HCT116 (cell line): Measurements from ENCODE around the gene SLC2A9. TPM values are rescaled to one million over a fixed set of nuclear protein-coding genes. Genes with fewer than 3 reads are reported as not detected.
A peak's percentile ranks its signal among the peaks of the same experiment; 100 is the strongest.

Experiments
- ATAC-seq: fragments of 200-7000 bp; cut with Tn5 transposase; 2 replicates; pipeline ENCODE4 v1.9.1; 2020; ENCODE audit warnings: mild to moderate bottlenecking, moderate library complexity
- BruUV-seq: library from RNA; stranded (reverse); fragments of 400-500 nt; replicated peaks from 2 replicates; lab custom pipeline; 2021; lab: Mats Ljungman, UMichigan
- CTCF ChIA-PET: fragments of 300-600 bp; sonication (Branson Sonifier 250); formaldehyde crosslinking; loops from one replicate; lab custom pipeline; 2021; ENCODE audit warnings: antibody characterized with exemption; lab: Charles Lee
- POLR2A ChIA-PET: fragments of 300-600, 350-600 bp; sonication (Branson Sonifier 250); formaldehyde crosslinking; loops from one replicate; lab custom pipeline; 2021; ENCODE audit warnings: antibody characterized with exemption; lab: Charles Lee
- RAD21 ChIA-PET, 2 experiments: fragments of 300-600 bp; sonication (Branson Sonifier 250); formaldehyde crosslinking; loops; one replicate each; lab custom pipeline; 2023; ENCODE audit warnings: low total read pairs in 2 of 2; ENCODE audit not compliant: uncharacterized antibody in 2 of 2, unreplicated experiment in 2 of 2, low non-redundant PET in 1 of 2; lab: Charles Lee
- DNase-seq: peaks from one replicate; pipeline ENCODE4 v3.0.0-alpha.2; 2010; ENCODE audit warnings: low read depth, low spot score
- H2AFZ ChIP-seq: fragments of 200-600 bp; shearing (Covaris generic), sonication (generic); 2 replicates; pipeline ENCODE4 v1.6.1; 2017; ENCODE audit warnings: low read depth, mixed run types, mixed read lengths, antibody characterized with exemption, low read length; ENCODE audit not compliant: poor library complexity, severe bottlenecking
- H3K27ac ChIP-seq: 2 replicates; pipeline ENCODE4 v1.5.1; 2012; ENCODE audit warnings: low read depth, low read length
- H3K27me3 ChIP-seq: fragments of 200-600 bp; sonication (generic); 2 replicates; pipeline ENCODE4 v1.6.1; 2016; ENCODE audit warnings: mixed run types, low read length, mixed read lengths; ENCODE audit not compliant: insufficient read depth
- H3K36me3 ChIP-seq, 2 experiments: fragments of 200-500 bp in 1 of 2; fragments of 200-600 bp in 1 of 2; sonication (Bioruptor generic) in 1 of 2; sonication (generic) in 1 of 2; 2 replicates each; pipeline versions ENCODE4 v1.5.1 to v1.6.1; 2014 to 2016; ENCODE audit warnings: low read length in 2 of 2, inconsistent platforms in 1 of 2, mixed read lengths in 1 of 2, mixed run types in 1 of 2; ENCODE audit not compliant: insufficient read depth in 2 of 2, control insufficient read depth in 1 of 2
- H3K4me1 ChIP-seq, 2 experiments: fragments of 200-600 bp in 1 of 2; sonication (generic) in 1 of 2; 2 replicates each; pipeline versions ENCODE4 v1.5.1 to v1.6.1; 2012 to 2017; ENCODE audit warnings: low read length in 2 of 2, inconsistent platforms in 1 of 2, mild to moderate bottlenecking in 1 of 2, mixed read lengths in 1 of 2, mixed run types in 1 of 2, moderate library complexity in 1 of 2; ENCODE audit not compliant: insufficient read depth in 2 of 2, control insufficient read depth in 1 of 2
- H3K4me2 ChIP-seq: fragments of 200-600 bp; sonication (generic); 2 replicates; pipeline ENCODE4 v1.6.1; 2017; ENCODE audit warnings: mixed run types, low read length, mixed read lengths
- H3K4me3 ChIP-seq, 2 experiments: fragments of 200-600 bp in 1 of 2; sonication (generic) in 1 of 2; replicated peaks in 1 of 2; 2 replicates each; pipeline ENCODE4 v1.5.1; 2011 to 2016; ENCODE audit warnings: low read length in 2 of 2, control low read depth in 1 of 2, low read depth in 1 of 2, mild to moderate bottlenecking in 1 of 2, mixed read lengths in 1 of 2, mixed run types in 1 of 2
- H3K79me2 ChIP-seq: fragments of 200-600 bp; sonication (generic); 2 replicates; pipeline ENCODE4 v1.6.1; 2017; ENCODE audit warnings: mild to moderate bottlenecking, mixed run types, low read length, moderate library complexity, mixed read lengths; ENCODE audit not compliant: insufficient read depth
- H3K9ac ChIP-seq: fragments of 200-600 bp; sonication (generic); 2 replicates; pipeline ENCODE4 v1.6.1; 2016; ENCODE audit warnings: low read length, mixed read lengths
- H3K9me2 ChIP-seq: fragments of 200-600 bp; sonication (generic), shearing (Covaris generic); 2 replicates; pipeline ENCODE4 v1.6.1; 2017; ENCODE audit warnings: mixed run types, mild to moderate bottlenecking, moderate library complexity; ENCODE audit not compliant: insufficient read depth
- H3K9me3 ChIP-seq, 2 experiments: fragments of 200-500 bp in 1 of 2; fragments of 200-600 bp in 1 of 2; sonication (Bioruptor generic) in 1 of 2; sonication (generic) in 1 of 2; 2 replicates each; pipeline ENCODE4 v1.6.1; 2014 to 2017; ENCODE audit warnings: low read length in 2 of 2, mixed read lengths in 2 of 2, inconsistent platforms in 1 of 2, low read depth in 1 of 2, mild to moderate bottlenecking in 1 of 2, mixed run types in 1 of 2, moderate library complexity in 1 of 2; ENCODE audit not compliant: control insufficient read depth in 1 of 2, insufficient read depth in 1 of 2
- H4K20me1 ChIP-seq: fragments of 200-600 bp; sonication (generic), shearing (Covaris generic); 2 replicates; pipeline ENCODE4 v1.6.1; 2017; ENCODE audit warnings: mixed run types, mild to moderate bottlenecking, moderate library complexity; ENCODE audit not compliant: insufficient read depth
- CBX3 ChIP-seq: IDR thresholded peaks from 2 replicates; pipeline ENCODE4 v1.6.1; 2012; ENCODE audit warnings: low read depth
- CEBPB ChIP-seq: IDR thresholded peaks from 2 replicates; pipeline ENCODE4 v1.6.1; 2012; ENCODE audit warnings: low read depth
- ELF1 ChIP-seq: IDR thresholded peaks from 2 replicates; pipeline ENCODE4 v1.6.1; 2012; ENCODE audit warnings: low read depth, borderline replicate concordance
- EZH2 ChIP-seq: fragments of 200-600 bp; sonication (generic); IDR thresholded peaks from 2 replicates; pipeline ENCODE4 v1.6.1; 2017; ENCODE audit warnings: antibody characterized with exemption, mixed run types
- EZH2phosphoT487 ChIP-seq: fragments of 200-600 bp; IDR thresholded peaks from 2 replicates; pipeline ENCODE4 v1.6.1; 2018; ENCODE audit warnings: antibody characterized with exemption, borderline replicate concordance
- FOSL1 ChIP-seq: IDR thresholded peaks from 2 replicates; pipeline ENCODE4 v1.6.1; 2012; ENCODE audit warnings: low read depth
- POLR2A ChIP-seq: IDR thresholded peaks from 2 replicates; pipeline ENCODE4 v1.7.0; 2011; ENCODE audit warnings: borderline replicate concordance; ENCODE audit not compliant: insufficient read depth, insufficient read length; ENCODE audit errors: extremely low read depth
- POLR2AphosphoS5 ChIP-seq: IDR thresholded peaks from 2 replicates; pipeline ENCODE4 v1.6.1; 2011; ENCODE audit warnings: mild to moderate bottlenecking, low read depth, low read length, moderate library complexity
- RAD21 ChIP-seq: IDR thresholded peaks from 2 replicates; pipeline ENCODE4 v1.6.1; 2012; ENCODE audit warnings: low read depth, mild to moderate bottlenecking
- SIN3A ChIP-seq: IDR thresholded peaks from 2 replicates; pipeline ENCODE4 v1.6.1; 2012; ENCODE audit warnings: low read depth
- SP1 ChIP-seq: IDR thresholded peaks from 2 replicates; pipeline ENCODE4 v1.6.1; 2012; ENCODE audit warnings: low read depth
- SRF ChIP-seq: IDR thresholded peaks from 2 replicates; pipeline ENCODE4 v1.6.1; 2012; ENCODE audit warnings: low read depth
- TCF7L2 ChIP-seq: IDR thresholded peaks from 2 replicates; pipeline ENCODE4 v1.7.0; 2011; ENCODE audit warnings: borderline replicate concordance, inconsistent platforms; ENCODE audit not compliant: insufficient read depth, insufficient read length; ENCODE audit errors: extremely low read depth
- YY1 ChIP-seq: IDR thresholded peaks from 2 replicates; pipeline ENCODE4 v1.6.1; 2011; ENCODE audit warnings: low read length, low read depth, moderate library complexity, mild to moderate bottlenecking; ENCODE audit not compliant: insufficient replicate concordance; ENCODE audit errors: extremely low read depth
- ZFX ChIP-seq: fragments of 450-650 bp; IDR thresholded peaks from 2 replicates; pipeline ENCODE4 v1.6.1; 2017
- ZNF274 ChIP-seq: fragments of 200-500 bp; sonication (Bioruptor generic); IDR thresholded peaks from 2 replicates; pipeline ENCODE4 v1.6.1; 2014; ENCODE audit warnings: mild to moderate bottlenecking, low read depth, low read length, inconsistent platforms
- intact Hi-C: fragments of 100-400 bp; cut with micrococcal nuclease; formaldehyde crosslinking; loops from 2 replicates; pipeline ENCODE4 v1.10.0; 2022
- total RNA-seq: library from RNA; stranded (reverse); gene quantifications from one replicate; pipeline ENCODE4 v1.2.1, GENCODE V29; 2021; ENCODE audit not compliant: unreplicated experiment
- TF ChIP-seq, protein P1 (sequence below): IDR thresholded peaks from 2 replicates; pipeline ENCODE4 v1.6.1; 2012
- TF ChIP-seq, protein P2 (sequence below): IDR thresholded peaks from 2 replicates; pipeline ENCODE4 v1.6.1; 2012
- TF ChIP-seq, protein P3 (sequence below): IDR thresholded peaks from 2 replicates; pipeline ENCODE4 v1.6.1; 2012; ENCODE audit warnings: low read depth
- TF ChIP-seq, protein P4 (sequence below), 3 experiments: fragments of 200-600 bp in 1 of 3; sonication (generic) in 1 of 3; IDR thresholded peaks in 2 of 3; conservative IDR thresholded peaks in 1 of 3; 2 replicates each; pipeline ENCODE4 v1.5.1; 2012 to 2017; ENCODE audit warnings: low read depth in 2 of 3, low read length in 2 of 3, antibody characterized with exemption in 1 of 3, borderline replicate concordance in 1 of 3, control low read depth in 1 of 3, mild to moderate bottlenecking in 1 of 3, mixed read lengths in 1 of 3, mixed run types in 1 of 3, moderate library complexity in 1 of 3; ENCODE audit not compliant: insufficient read depth in 1 of 3
- TF ChIP-seq, protein P5 (sequence below): IDR thresholded peaks from 2 replicates; pipeline ENCODE4 v1.6.1; 2011; ENCODE audit warnings: mild to moderate bottlenecking, low read length, moderate library complexity; ENCODE audit not compliant: insufficient replicate concordance; ENCODE audit errors: extremely low read depth

SLC2A9 gene
- total RNA-seq, 1 experiment from 2014 or later, result 2.2 TPM

DNA sequence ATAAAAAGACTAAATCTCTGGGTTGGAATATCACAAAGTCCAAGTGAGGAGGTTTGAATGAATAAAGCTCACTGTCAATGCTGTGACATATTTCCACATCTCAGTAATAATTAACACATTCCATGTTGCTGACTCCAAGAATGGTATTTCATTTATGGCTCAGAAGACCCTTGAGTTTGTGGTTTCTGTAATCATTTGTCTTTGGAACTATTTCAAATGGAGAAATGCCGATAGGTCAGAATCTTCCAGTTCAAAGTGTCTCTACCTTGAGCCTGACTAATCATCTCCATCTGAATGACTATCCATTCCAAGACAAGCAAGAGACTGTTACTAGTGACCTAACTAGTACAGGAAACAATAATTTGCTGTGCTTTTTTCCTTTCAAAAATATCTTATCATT, 24.2 kb upstream of the SLC2A9 start:
- Histone ChIP-seq H3K9me2 (no peaks in the 10 kb centered on the region), H3K36me3 (no peaks in the 10 kb centered on the region), H3K4me2 (peak overlapping the region; percentile 65), H3K4me3 (peak overlapping the region; percentile 4 to 43; a peak in 3 of 4 replicates), H4K20me1 (no peaks in the 10 kb centered on the region), H3K27me3 (no peaks in the 10 kb centered on the region), H3K9me3 (peaks cover 6 to 12% of the 10 kb centered on the region in 2 experiments; a peak in 3 of 4 replicates), H2AFZ (peak overlapping the region; percentile 13), H3K79me2 (no peaks in the 10 kb centered on the region), H3K4me1 (peaks cover 25 to 42% of the 10 kb centered on the region in 2 experiments), H3K27ac (peak overlapping the region; percentile 62; the same call in 1 of the 2 replicates), H3K9ac (peak overlapping the region; percentile 44)
- ATAC-seq (peak; percentile 85), DNase-seq (peak; percentile 80)
- ChIA-PET RAD21 (no interaction called here), POLR2A (interaction anchor here (0.7 to 1.3 kb wide), 2 partner anchors 71 to 112 kb away, joined by 3 read pairs; partner anchors contain the start of gene WDR1), CTCF (no interaction called here)
- intact Hi-C loops, result no loop called here
- BruUV-seq, result no TSS peak
- TF ChIP-seq FOSL1 (peak; percentile 70), POLR2A (no peak), SRF (no peak), SIN3A (peak; percentile 74), POLR2AphosphoS5 (peak; percentile 35; the same call in 1 of the 2 replicates), EZH2phosphoT487 (no peak), RAD21 (no peak), CEBPB (peak; percentile 84), ELF1 (no peak), ZNF274 (no peak), EZH2 (no peak), TCF7L2 (no peak), SP1 (peak; percentile 76), YY1 (no peak), CBX3 (peak; percentile 61), ZFX (no peak)
- TF ChIP-seq, protein P1, sequence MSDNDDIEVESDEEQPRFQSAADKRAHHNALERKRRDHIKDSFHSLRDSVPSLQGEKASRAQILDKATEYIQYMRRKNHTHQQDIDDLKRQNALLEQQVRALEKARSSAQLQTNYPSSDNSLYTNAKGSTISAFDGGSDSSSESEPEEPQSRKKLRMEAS, result peak; percentile 33; the same call in 1 of the 2 replicates
- TF ChIP-seq, protein P2, sequence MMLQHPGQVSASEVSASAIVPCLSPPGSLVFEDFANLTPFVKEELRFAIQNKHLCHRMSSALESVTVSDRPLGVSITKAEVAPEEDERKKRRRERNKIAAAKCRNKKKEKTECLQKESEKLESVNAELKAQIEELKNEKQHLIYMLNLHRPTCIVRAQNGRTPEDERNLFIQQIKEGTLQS, result no peak
- TF ChIP-seq, protein P3, sequence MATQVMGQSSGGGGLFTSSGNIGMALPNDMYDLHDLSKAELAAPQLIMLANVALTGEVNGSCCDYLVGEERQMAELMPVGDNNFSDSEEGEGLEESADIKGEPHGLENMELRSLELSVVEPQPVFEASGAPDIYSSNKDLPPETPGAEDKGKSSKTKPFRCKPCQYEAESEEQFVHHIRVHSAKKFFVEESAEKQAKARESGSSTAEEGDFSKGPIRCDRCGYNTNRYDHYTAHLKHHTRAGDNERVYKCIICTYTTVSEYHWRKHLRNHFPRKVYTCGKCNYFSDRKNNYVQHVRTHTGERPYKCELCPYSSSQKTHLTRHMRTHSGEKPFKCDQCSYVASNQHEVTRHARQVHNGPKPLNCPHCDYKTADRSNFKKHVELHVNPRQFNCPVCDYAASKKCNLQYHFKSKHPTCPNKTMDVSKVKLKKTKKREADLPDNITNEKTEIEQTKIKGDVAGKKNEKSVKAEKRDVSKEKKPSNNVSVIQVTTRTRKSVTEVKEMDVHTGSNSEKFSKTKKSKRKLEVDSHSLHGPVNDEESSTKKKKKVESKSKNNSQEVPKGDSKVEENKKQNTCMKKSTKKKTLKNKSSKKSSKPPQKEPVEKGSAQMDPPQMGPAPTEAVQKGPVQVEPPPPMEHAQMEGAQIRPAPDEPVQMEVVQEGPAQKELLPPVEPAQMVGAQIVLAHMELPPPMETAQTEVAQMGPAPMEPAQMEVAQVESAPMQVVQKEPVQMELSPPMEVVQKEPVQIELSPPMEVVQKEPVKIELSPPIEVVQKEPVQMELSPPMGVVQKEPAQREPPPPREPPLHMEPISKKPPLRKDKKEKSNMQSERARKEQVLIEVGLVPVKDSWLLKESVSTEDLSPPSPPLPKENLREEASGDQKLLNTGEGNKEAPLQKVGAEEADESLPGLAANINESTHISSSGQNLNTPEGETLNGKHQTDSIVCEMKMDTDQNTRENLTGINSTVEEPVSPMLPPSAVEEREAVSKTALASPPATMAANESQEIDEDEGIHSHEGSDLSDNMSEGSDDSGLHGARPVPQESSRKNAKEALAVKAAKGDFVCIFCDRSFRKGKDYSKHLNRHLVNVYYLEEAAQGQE, result no peak
- TF ChIP-seq, protein P4, sequence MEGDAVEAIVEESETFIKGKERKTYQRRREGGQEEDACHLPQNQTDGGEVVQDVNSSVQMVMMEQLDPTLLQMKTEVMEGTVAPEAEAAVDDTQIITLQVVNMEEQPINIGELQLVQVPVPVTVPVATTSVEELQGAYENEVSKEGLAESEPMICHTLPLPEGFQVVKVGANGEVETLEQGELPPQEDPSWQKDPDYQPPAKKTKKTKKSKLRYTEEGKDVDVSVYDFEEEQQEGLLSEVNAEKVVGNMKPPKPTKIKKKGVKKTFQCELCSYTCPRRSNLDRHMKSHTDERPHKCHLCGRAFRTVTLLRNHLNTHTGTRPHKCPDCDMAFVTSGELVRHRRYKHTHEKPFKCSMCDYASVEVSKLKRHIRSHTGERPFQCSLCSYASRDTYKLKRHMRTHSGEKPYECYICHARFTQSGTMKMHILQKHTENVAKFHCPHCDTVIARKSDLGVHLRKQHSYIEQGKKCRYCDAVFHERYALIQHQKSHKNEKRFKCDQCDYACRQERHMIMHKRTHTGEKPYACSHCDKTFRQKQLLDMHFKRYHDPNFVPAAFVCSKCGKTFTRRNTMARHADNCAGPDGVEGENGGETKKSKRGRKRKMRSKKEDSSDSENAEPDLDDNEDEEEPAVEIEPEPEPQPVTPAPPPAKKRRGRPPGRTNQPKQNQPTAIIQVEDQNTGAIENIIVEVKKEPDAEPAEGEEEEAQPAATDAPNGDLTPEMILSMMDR (IDR thresholded peaks at IDR 0.05 in 2 of 3, conservative IDR thresholded peaks at IDR 0.05 in 1 of 3; ENCODE audit: borderline replicate concordance in 1 of 3, insufficient read depth in 1 of 3, low read depth in 2 of 3, low read length in 2 of 3), result no peak
- TF ChIP-seq, protein P5, sequence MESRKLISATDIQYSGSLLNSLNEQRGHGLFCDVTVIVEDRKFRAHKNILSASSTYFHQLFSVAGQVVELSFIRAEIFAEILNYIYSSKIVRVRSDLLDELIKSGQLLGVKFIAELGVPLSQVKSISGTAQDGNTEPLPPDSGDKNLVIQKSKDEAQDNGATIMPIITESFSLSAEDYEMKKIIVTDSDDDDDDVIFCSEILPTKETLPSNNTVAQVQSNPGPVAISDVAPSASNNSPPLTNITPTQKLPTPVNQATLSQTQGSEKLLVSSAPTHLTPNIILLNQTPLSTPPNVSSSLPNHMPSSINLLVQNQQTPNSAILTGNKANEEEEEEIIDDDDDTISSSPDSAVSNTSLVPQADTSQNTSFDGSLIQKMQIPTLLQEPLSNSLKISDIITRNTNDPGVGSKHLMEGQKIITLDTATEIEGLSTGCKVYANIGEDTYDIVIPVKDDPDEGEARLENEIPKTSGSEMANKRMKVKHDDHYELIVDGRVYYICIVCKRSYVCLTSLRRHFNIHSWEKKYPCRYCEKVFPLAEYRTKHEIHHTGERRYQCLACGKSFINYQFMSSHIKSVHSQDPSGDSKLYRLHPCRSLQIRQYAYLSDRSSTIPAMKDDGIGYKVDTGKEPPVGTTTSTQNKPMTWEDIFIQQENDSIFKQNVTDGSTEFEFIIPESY, result no peak
